ENCODE results near the gene PIP5K1C. TPM values are rescaled to one million over a fixed set of nuclear protein-coding genes. Genes with fewer than 3 reads are reported as not detected.

Gene PIP5K1C, protein sequence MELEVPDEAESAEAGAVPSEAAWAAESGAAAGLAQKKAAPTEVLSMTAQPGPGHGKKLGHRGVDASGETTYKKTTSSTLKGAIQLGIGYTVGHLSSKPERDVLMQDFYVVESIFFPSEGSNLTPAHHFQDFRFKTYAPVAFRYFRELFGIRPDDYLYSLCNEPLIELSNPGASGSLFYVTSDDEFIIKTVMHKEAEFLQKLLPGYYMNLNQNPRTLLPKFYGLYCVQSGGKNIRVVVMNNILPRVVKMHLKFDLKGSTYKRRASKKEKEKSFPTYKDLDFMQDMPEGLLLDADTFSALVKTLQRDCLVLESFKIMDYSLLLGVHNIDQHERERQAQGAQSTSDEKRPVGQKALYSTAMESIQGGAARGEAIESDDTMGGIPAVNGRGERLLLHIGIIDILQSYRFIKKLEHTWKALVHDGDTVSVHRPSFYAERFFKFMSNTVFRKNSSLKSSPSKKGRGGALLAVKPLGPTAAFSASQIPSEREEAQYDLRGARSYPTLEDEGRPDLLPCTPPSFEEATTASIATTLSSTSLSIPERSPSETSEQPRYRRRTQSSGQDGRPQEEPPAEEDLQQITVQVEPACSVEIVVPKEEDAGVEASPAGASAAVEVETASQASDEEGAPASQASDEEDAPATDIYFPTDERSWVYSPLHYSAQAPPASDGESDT
- 26.9 TPM for total RNA-seq (2021; ENCODE audit: unreplicated experiment)
- 16.5 and 16.7 TPM in 2 replicates for polyA plus RNA-seq (2012)
- percentile 48 among the genes with signal in this experiment for Bru-seq, nascent RNA
- BruChase-seq, experiment 1, labeled RNA remaining after a 6-hour chase = percentile 63 among the genes with signal in this experiment
- percentile 56 among the genes with signal in this experiment for BruChase-seq, experiment 2, labeled RNA remaining after a 2-hour chase
- long read RNA-seq, partial matches to known transcripts = 4 of 33 reads
- long read RNA-seq, other reads (novel, unspliced or antisense) = 29 of 33 reads

DNA sequence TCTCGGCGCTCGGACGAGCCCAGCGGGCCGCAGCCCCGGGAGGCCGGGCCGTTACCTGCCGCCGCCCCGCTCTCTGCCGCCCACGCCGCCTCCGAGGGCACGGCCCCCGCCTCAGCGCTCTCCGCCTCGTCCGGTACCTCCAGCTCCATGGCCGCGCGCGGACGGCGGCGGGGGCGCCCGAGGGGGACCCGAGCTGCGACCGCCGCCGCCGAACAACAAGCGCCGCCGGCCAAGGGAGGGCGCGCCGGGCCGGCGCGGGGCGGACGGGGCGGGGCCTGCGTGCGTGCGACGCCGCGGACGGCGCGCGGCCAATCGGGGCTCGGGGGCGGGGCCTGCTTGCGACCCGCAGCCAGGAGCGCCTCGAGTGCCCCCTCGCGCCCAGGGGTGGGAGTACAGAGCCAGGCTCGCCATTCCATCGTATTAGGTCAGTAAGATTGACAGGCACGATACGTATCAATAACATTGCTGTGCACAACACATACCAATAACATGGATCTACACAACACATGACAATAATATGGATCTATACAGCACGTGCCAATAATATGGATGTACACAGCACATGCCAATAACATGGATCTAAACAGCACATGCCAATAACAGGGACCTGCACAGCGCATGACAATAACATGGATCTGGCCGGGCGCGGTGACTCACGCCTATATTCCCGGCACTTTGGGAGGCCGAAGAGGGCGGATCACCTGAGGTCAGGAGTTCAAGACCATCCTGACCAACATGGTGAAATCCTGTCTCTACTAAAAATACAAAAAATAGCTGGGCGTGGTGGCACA lies at the start of gene PIP5K1C:
Gene PIP5K1C, minus strand, starts transcription at position 227 of the 791 bp plus-strand sequence. Its CDS starts 78 bp downstream, at position 149.
- Histone ChIP-seq H2AFZ (ENCODE audit: low read depth, low read length, poor library complexity, severe bottlenecking) (no peak within 1 kb of the TSS), H3K79me2 (ENCODE audit: insufficient read depth, low read length) (peaks cover 38% of the 10 kb centered on the region), H4K20me1 (ENCODE audit: insufficient read depth) (no peaks in the 10 kb centered on the region), H3K4me3 (replicated peaks in 1 of 2; ENCODE audit: low read depth in 1 of 2, low read length in 2 of 2) (peak within 1 kb of the TSS; percentile 78 to 86), H3K9me3 (ENCODE audit: control insufficient read depth in 1 of 2, insufficient read depth in 1 of 2, low read depth in 1 of 2, low read length in 2 of 2) (no peaks in the 10 kb centered on the region), H3K4me1 (ENCODE audit: control insufficient read depth in 1 of 2, insufficient read depth in 2 of 2, low read length in 2 of 2) (peaks cover 6 to 19% of the 10 kb centered on the region in 2 experiments; a peak in 3 of 4 replicates), H3K27ac (ENCODE audit: low read depth, low read length) (peak within 1 kb of the TSS; percentile 62), H3K36me3 (ENCODE audit: control insufficient read depth in 1 of 2, insufficient read depth in 2 of 2, low read length in 2 of 2) (no peaks in the 10 kb centered on the region), H3K4me2 (ENCODE audit: low read length) (peak within 1 kb of the TSS; percentile 97), H3K9ac (ENCODE audit: low read length) (peak within 1 kb of the TSS; percentile 77), H3K9me2 (ENCODE audit: insufficient read depth) (no peaks in the 10 kb centered on the region), H3K27me3 (ENCODE audit: insufficient read depth, low read length) (no peaks in the 10 kb centered on the region)
- ATAC-seq (peak; percentile 91), DNase-seq (ENCODE audit: low read depth, low spot score) (peak; percentile 75)
- BruUV-seq (replicated peaks) = no TSS peak
- TF ChIP-seq POLR2AphosphoS5 (IDR thresholded peaks at IDR 0.05; ENCODE audit: low read depth, low read length) = peak; percentile 76
- no peak for TF ChIP-seq TCF7L2 (IDR thresholded peaks at IDR 0.05; ENCODE audit: borderline replicate concordance, extremely low read depth, insufficient read depth, insufficient read length)
- TF ChIP-seq SIN3A (IDR thresholded peaks at IDR 0.05; ENCODE audit: low read depth) = no peak; the same call in 1 of the 2 replicates
- TF ChIP-seq ZFX (IDR thresholded peaks at IDR 0.05) = peak; percentile 74; the same call in 1 of the 2 replicates
- no peak for TF ChIP-seq EZH2phosphoT487 (IDR thresholded peaks at IDR 0.05; ENCODE audit: borderline replicate concordance)
- TF ChIP-seq, protein P1, sequence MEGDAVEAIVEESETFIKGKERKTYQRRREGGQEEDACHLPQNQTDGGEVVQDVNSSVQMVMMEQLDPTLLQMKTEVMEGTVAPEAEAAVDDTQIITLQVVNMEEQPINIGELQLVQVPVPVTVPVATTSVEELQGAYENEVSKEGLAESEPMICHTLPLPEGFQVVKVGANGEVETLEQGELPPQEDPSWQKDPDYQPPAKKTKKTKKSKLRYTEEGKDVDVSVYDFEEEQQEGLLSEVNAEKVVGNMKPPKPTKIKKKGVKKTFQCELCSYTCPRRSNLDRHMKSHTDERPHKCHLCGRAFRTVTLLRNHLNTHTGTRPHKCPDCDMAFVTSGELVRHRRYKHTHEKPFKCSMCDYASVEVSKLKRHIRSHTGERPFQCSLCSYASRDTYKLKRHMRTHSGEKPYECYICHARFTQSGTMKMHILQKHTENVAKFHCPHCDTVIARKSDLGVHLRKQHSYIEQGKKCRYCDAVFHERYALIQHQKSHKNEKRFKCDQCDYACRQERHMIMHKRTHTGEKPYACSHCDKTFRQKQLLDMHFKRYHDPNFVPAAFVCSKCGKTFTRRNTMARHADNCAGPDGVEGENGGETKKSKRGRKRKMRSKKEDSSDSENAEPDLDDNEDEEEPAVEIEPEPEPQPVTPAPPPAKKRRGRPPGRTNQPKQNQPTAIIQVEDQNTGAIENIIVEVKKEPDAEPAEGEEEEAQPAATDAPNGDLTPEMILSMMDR (IDR thresholded peaks at IDR 0.05 in 2 of 3, conservative IDR thresholded peaks at IDR 0.05 in 1 of 3; ENCODE audit: borderline replicate concordance in 1 of 3, insufficient read depth in 1 of 3, low read depth in 2 of 3, low read length in 2 of 3) = peak; percentile 57 to 76 (median 57)
- RAD21 ChIA-PET (ENCODE audit: low non-redundant PET in 1 of 2, low total read pairs in 2 of 2, uncharacterized antibody in 2 of 2, unreplicated experiment in 2 of 2) = no interaction called here
- CTCF ChIA-PET = no interaction called here
- POLR2A ChIA-PET = interaction anchor here (1.4 kb wide), 1 partner anchor 8 kb away, joined by 7 read pairs; no protein-coding TSS in a partner anchor
- intact Hi-C loops (cut with micrococcal nuclease) = loop anchor here (10.0 kb wide), 1 partner anchor 364 kb away; the partner anchor contains the start of gene ZBTB7A
